Left ventricle myocardium inferior (tissue), 1 donor: Measurements from ENCODE around the gene DNAI2. TPM values are rescaled to one million over a fixed set of nuclear protein-coding genes. Genes with fewer than 3 reads are reported as not detected.

ENCODE experiments used
- DNase-seq: peaks from one replicate; pipeline ENCODE4 v3.0.0-alpha.2; 2020
- H3K27ac ChIP-seq: fragments of 200-600 bp; replicated peaks from 2 replicates; pipeline ENCODE4 v1.8.0; 2021
- H3K27me3 ChIP-seq: fragments of 200-600 bp; 2 replicates; pipeline ENCODE4 v1.8.0; 2021; ENCODE audit warnings: low read depth
- H3K36me3 ChIP-seq: fragments of 200-600 bp; 2 replicates; pipeline ENCODE4 v1.8.0; 2021
- H3K4me1 ChIP-seq: fragments of 200-600 bp; 2 replicates; pipeline ENCODE4 v1.8.0; 2021
- H3K4me3 ChIP-seq: fragments of 200-600 bp; 2 replicates; pipeline ENCODE4 v1.8.0; 2021; ENCODE audit warnings: mild to moderate bottlenecking, moderate library complexity
- H3K9me3 ChIP-seq: fragments of 200-600 bp; replicated peaks from 2 replicates; pipeline ENCODE4 v1.8.0; 2021
- intact Hi-C: fragments of 100-400 bp; cut with micrococcal nuclease; formaldehyde crosslinking; loops from one replicate; pipeline ENCODE4 v1.11.0; 2022
- total RNA-seq: library from RNA; stranded (reverse); fragmentation: NEBNext Ultra II Directional; extraction: Animal tissue kit (Norgen Biotek cat#: 25700); gene quantifications from one replicate; pipeline ENCODE4 v1.2.1, GENCODE V29; 2021
- TF ChIP-seq, protein P1 (sequence below): fragments of 200-600 bp; IDR thresholded peaks from 2 replicates; pipeline ENCODE4 v1.8.0; 2021; ENCODE audit warnings: antibody characterized with exemption, mild to moderate bottlenecking, borderline replicate concordance
- donor health status: DM: no; HTN: yes; CAD: no; lungs with severe emphysema.

The DNAI2 gene
- total RNA-seq, 1 donor from 2014 or later = not detected

DNA sequence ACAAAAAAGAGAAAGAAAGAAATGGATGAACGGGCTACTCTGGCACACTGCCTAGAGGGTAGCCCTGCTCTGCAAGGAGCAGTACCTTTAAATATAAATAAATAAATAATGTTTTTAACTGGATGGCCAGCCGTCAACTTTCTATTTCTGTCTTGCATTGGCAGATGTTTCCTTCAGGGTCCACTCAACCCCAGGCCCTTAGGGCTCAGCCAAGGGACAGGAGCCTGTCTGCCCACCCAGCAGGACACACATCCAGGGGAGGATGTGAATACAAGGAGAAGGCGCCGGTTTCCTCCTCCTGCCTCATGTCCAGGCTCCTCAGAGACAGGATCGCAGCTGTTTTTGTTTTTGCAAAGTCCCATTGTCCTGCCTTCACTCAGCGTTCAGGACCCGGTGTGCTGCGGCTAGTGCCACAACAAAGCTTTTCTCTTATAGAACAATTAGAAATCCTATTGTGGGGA, 38.1 kb upstream of the DNAI2 start:
- peaks cover 25% of the 10 kb centered on the region for H3K36me3 ChIP-seq
- intact Hi-C loops = no loop called here
- TF ChIP-seq, protein P1, sequence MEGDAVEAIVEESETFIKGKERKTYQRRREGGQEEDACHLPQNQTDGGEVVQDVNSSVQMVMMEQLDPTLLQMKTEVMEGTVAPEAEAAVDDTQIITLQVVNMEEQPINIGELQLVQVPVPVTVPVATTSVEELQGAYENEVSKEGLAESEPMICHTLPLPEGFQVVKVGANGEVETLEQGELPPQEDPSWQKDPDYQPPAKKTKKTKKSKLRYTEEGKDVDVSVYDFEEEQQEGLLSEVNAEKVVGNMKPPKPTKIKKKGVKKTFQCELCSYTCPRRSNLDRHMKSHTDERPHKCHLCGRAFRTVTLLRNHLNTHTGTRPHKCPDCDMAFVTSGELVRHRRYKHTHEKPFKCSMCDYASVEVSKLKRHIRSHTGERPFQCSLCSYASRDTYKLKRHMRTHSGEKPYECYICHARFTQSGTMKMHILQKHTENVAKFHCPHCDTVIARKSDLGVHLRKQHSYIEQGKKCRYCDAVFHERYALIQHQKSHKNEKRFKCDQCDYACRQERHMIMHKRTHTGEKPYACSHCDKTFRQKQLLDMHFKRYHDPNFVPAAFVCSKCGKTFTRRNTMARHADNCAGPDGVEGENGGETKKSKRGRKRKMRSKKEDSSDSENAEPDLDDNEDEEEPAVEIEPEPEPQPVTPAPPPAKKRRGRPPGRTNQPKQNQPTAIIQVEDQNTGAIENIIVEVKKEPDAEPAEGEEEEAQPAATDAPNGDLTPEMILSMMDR = no peak
- no peaks in the 10 kb centered on the region for H3K27me3 ChIP-seq
- no peak overlapping the region for H3K4me3 ChIP-seq
- peak overlapping the region; percentile 82 for H3K27ac ChIP-seq
- DNase-seq = no peak
- peaks cover 61% of the 10 kb centered on the region for H3K4me1 ChIP-seq
- no peaks in the 10 kb centered on the region for H3K9me3 ChIP-seq

GRCh38 chr17:74237321-74237720, 36.7 kb upstream of the DNAI2 start:
- intact Hi-C loops = no loop called here
- Histone ChIP-seq H3K4me1 (peaks cover 73% of the 10 kb centered on the region), H3K9me3 (no peaks in the 10 kb centered on the region), H3K4me3 (no peak overlapping the region), H3K27me3 (no peaks in the 10 kb centered on the region), H3K27ac (no peak overlapping the region), H3K36me3 (peaks cover 14% of the 10 kb centered on the region)
- no peak for DNase-seq
- TF ChIP-seq, protein P1 = no peak

- intact Hi-C loops = no loop called here
- Histone ChIP-seq H3K27ac (no peak overlapping the region), H3K9me3 (no peaks in the 10 kb centered on the region), H3K36me3 (peaks cover 5% of the 10 kb centered on the region), H3K4me3 (no peak overlapping the region), H3K4me1 (peaks cover 78% of the 10 kb centered on the region), H3K27me3 (no peaks in the 10 kb centered on the region)
- peak; percentile 33 for DNase-seq
- TF ChIP-seq, protein P1 = no peak
Measured at GRCh38 chr17:74239172-74239571, 34.9 kb upstream of the DNAI2 start.

- peaks cover 78% of the 10 kb centered on the region for H3K4me1 ChIP-seq
- H3K27ac ChIP-seq = peak overlapping the region; percentile 78
- TF ChIP-seq, protein P1 = no peak
- H3K9me3 ChIP-seq = no peaks in the 10 kb centered on the region
- peaks cover 5% of the 10 kb centered on the region for H3K36me3 ChIP-seq
- H3K4me3 ChIP-seq = no peak overlapping the region
- no peaks in the 10 kb centered on the region for H3K27me3 ChIP-seq
- intact Hi-C loops = no loop called here
- peak; percentile 55 for DNase-seq
Measured at GRCh38 chr17:74240618-74241205, 33.3 kb upstream of the DNAI2 start.

- no peak overlapping the region for H3K4me3 ChIP-seq
- H3K27me3 ChIP-seq = no peaks in the 10 kb centered on the region
- peaks cover 5% of the 10 kb centered on the region for H3K36me3 ChIP-seq
- no peak for DNase-seq
- intact Hi-C loops = no loop called here
- peaks cover 71% of the 10 kb centered on the region for H3K4me1 ChIP-seq
- TF ChIP-seq, protein P1 = no peak
- H3K27ac ChIP-seq = peak overlapping the region; percentile 78
- no peaks in the 10 kb centered on the region for H3K9me3 ChIP-seq
Measured at GRCh38 chr17:74241431-74241830, 32.6 kb upstream of the DNAI2 start.
